WI38 (cell line): Measurements from ENCODE around the gene SP5.

ENCODE experiments used
- H3K4me3 ChIP-seq: 2 replicates; pipeline ENCODE4 v1.5.1; 2011; ENCODE audit warnings: low read depth, mild to moderate bottlenecking, control low read depth, low read length
- TF ChIP-seq, protein P1 (sequence below): IDR thresholded peaks from 2 replicates; pipeline ENCODE4 v1.5.1; 2012; ENCODE audit warnings: low read depth, mild to moderate bottlenecking, control low read depth, low read length

Gene SP5

DNA sequence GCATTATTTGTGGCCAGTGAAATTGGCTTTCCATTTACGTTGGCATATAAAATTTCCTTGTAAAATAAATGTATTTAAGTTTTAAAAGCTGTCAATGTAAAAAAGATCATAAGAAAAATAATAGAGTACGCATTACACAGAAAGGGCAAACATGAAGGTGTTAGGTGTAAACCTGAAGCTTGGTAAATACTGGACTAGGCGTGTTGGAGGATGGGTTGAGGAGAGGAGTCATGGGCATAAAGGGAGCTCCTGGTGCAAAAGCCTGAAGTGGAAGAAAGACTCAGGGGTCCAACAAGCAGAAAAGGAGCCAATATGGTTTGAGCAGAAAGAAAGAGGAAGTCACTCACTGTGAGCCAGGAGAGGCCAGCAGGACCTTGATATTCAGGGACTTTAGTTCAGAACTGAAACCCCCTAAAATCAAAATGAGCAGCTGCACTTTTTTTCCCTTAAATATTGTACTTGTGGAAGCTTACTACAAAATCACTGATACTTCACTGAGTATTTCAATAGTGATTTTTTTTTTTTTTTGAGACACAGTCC is 24.4 kb downstream of the SP5 start:
- TF ChIP-seq, protein P1, sequence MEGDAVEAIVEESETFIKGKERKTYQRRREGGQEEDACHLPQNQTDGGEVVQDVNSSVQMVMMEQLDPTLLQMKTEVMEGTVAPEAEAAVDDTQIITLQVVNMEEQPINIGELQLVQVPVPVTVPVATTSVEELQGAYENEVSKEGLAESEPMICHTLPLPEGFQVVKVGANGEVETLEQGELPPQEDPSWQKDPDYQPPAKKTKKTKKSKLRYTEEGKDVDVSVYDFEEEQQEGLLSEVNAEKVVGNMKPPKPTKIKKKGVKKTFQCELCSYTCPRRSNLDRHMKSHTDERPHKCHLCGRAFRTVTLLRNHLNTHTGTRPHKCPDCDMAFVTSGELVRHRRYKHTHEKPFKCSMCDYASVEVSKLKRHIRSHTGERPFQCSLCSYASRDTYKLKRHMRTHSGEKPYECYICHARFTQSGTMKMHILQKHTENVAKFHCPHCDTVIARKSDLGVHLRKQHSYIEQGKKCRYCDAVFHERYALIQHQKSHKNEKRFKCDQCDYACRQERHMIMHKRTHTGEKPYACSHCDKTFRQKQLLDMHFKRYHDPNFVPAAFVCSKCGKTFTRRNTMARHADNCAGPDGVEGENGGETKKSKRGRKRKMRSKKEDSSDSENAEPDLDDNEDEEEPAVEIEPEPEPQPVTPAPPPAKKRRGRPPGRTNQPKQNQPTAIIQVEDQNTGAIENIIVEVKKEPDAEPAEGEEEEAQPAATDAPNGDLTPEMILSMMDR, result no peak
- no peak overlapping the region for H3K4me3 ChIP-seq

GRCh38 chr2:170740660-170741059 is 25.5 kb downstream of the SP5 start:
- no peak overlapping the region for H3K4me3 ChIP-seq
- TF ChIP-seq, protein P1, result no peak

GRCh38 chr2:170742000-170742399 is 26.9 kb downstream of the SP5 start:
- TF ChIP-seq, protein P1, result no peak
- H3K4me3 ChIP-seq, result no peak overlapping the region

- TF ChIP-seq, protein P1, result no peak
- H3K4me3 ChIP-seq, result no peak overlapping the region
Observed at GRCh38 chr2:170742896-170743529, 27.9 kb downstream of the SP5 start.

- TF ChIP-seq, protein P1, result no peak
- no peak overlapping the region for H3K4me3 ChIP-seq
Observed at GRCh38 chr2:170743530-170744239, 28.5 kb downstream of the SP5 start.

DNA sequence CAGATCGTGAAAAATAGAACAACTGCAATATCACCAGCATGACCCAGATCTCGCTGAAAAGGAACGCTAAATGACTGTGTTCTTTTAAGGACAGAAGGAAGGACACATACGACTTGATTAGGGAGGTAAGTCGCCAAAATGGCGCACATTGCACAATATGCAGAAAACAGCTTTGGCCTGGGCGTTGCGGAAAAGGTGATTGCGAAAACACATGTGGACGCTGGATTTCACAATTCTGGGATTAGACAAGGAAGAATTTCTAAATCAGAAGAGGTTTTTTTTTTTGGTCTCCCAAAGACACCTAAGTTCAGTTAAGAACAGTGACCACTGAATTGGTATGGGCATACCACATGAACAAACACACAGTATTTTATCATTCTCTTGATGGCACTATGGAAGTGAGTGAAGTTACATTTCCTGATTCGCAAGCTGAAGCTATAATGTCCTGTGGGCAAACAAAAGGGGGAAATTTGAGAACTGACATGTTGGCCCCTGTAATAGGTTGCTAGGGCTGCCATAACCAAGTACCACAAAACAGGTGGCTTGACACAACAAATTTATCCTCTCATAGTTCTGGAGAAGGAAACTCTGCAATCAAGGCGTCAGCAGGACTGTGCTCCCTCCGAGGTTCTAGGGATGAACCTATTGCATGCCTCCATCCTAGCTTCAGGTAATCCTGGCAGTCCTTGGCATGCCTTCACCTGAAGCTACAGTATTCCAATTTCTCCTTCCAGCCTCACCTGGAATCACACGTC is 29.3 kb downstream of the SP5 start:
- H3K4me3 ChIP-seq, result no peak overlapping the region
- TF ChIP-seq, protein P1, result no peak

DNA sequence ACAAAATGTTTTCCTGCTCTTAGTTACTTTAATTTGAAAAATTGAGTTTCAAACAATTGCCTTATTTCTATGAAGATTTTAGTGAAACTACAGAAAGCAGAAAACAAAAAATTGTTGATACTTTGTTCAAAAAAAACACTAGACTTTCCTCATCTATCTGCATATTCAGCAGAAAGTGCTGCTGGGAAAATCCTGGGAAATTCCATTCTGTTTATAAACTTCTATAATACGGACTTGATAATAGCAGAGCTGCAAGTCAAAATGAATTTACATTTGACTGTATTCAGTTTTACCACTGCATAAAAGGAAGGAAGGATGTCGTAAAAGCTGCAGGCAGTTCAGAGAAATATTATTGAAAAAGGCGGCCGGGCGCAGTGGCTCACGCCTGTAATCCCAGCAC is 30.2 kb downstream of the SP5 start:
- no peak overlapping the region for H3K4me3 ChIP-seq
- TF ChIP-seq, protein P1, result no peak
